ENCODE results near the gene SLC25A34.
A peak's percentile ranks its signal among the peaks of the same experiment; 100 is the strongest.
"Not testable (repeated sequence)": the region's sequence is repeated elsewhere in the genome, so short reads cannot be mapped to it uniquely, and the experiment has no call there.

SLC25A34 gene

GRCh38 chr1:15736038-15736891 is at the start of gene SLC25A34:
TSS of gene SLC25A34 (plus strand) at chr1:15736258. CDS start at chr1:15736486, 228 bp downstream.
- peak; percentile 75 for DNase-seq

- DNase-seq, result no peak
Measured at GRCh38 chr1:15687446-15687845, 48.6 kb upstream of the SLC25A34 start.

- DNase-seq, result no peak
Measured at GRCh38 chr1:15690317-15690716, 45.7 kb upstream of the SLC25A34 start.

GRCh38 chr1:15691434-15692032 is 44.5 kb upstream of the SLC25A34 start:
- DNase-seq, result no peak

GRCh38 chr1:15692121-15692682 is 43.9 kb upstream of the SLC25A34 start:
- DNase-seq, result no peak

GRCh38 chr1:15693371-15693770 is 42.7 kb upstream of the SLC25A34 start:
- no peak for DNase-seq

- DNase-seq, result no peak
Measured at GRCh38 chr1:15696956-15697521, 39.0 kb upstream of the SLC25A34 start.

GRCh38 chr1:15698201-15698600 is 37.9 kb upstream of the SLC25A34 start:
- no peak for DNase-seq

GRCh38 chr1:15699321-15699720 is 36.7 kb upstream of the SLC25A34 start:
- DNase-seq, result not testable (repeated sequence)

- no peak for DNase-seq
Measured at GRCh38 chr1:15700508-15700907, 35.5 kb upstream of the SLC25A34 start.

- no peak for DNase-seq
Measured at GRCh38 chr1:15701784-15702183, 34.3 kb upstream of the SLC25A34 start.

- no peak for DNase-seq
Measured at GRCh38 chr1:15702722-15703550, 33.1 kb upstream of the SLC25A34 start.

- no peak for DNase-seq
Measured at GRCh38 chr1:15703562-15703961, 32.5 kb upstream of the SLC25A34 start.

GRCh38 chr1:15704526-15705183 is 31.4 kb upstream of the SLC25A34 start:
- no peak for DNase-seq

- no peak for DNase-seq
Measured at GRCh38 chr1:15705184-15705566, 30.9 kb upstream of the SLC25A34 start.

- DNase-seq, result no peak
Measured at GRCh38 chr1:15706751-15707150, 29.3 kb upstream of the SLC25A34 start.

GRCh38 chr1:15707239-15707925 is 28.7 kb upstream of the SLC25A34 start:
- DNase-seq, result no peak

- DNase-seq, result no peak
Measured at GRCh38 chr1:15708486-15709137, 27.4 kb upstream of the SLC25A34 start.

GRCh38 chr1:15709226-15709625 is 26.8 kb upstream of the SLC25A34 start:
- DNase-seq, result no peak

GRCh38 chr1:15712168-15712567 is 23.9 kb upstream of the SLC25A34 start:
- DNase-seq, result no peak
